ENCODE measurements around the gene RIN3.
A peak's percentile ranks its signal among the peaks of the same experiment; 100 is the strongest.
"Not testable (repeated sequence)": the region's sequence is repeated elsewhere in the genome, so short reads cannot be mapped to it uniquely, and the experiment has no call there.

Gene RIN3

GRCh38 chr14:92709340-92710000 lies 195.9 kb downstream of the RIN3 start:
- Histone ChIP-seq H3K79me1 (ENCODE audit: low read length) (no peaks in the 10 kb centered on the region), H3K27me3 (ENCODE audit: insufficient read depth, low read length, poor library complexity) (no peaks in the 10 kb centered on the region), H2AK5ac (ENCODE audit: low read length) (no peak overlapping the region), H3K56ac (ENCODE audit: low read length) (no peak overlapping the region), H3K27ac (ENCODE audit: low read depth, low read length) (no peak overlapping the region), H2BK5ac (ENCODE audit: low read length) (no peak overlapping the region), H3K9ac (ENCODE audit: low read length) (no peak overlapping the region), H3K4me1 (ENCODE audit: control insufficient read depth, low read depth, low read length) (no peaks in the 10 kb centered on the region), H3K4me2 (ENCODE audit: low read length) (no peak overlapping the region), H3K36me3 (ENCODE audit: control insufficient read depth, insufficient read depth, low read length) (peaks cover 2% of the 10 kb centered on the region), H4K5ac (ENCODE audit: low read length) (no peak overlapping the region), H3K18ac (ENCODE audit: low read length) (no peak overlapping the region), H3K23ac (ENCODE audit: low read length) (no peak overlapping the region), H2BK15ac (replicated peaks; ENCODE audit: low read depth) (no peak overlapping the region), H2BK120ac (ENCODE audit: low read depth, low read length) (no peak overlapping the region), H3K4ac (ENCODE audit: low read depth, low read length) (no peak overlapping the region), H3K79me2 (ENCODE audit: control insufficient read depth, insufficient read depth, low read length) (no peaks in the 10 kb centered on the region), H4K8ac (ENCODE audit: low read depth, low read length) (no peak overlapping the region), H3K4me3 (ENCODE audit: low read length) (no peak overlapping the region)
- no peak for DNase-seq
- WGBS (ENCODE audit: extremely low coverage, insufficient coverage, low lambda C conversion rate), result no CpG with 5 or more reads among the region's 13 CpGs

DNA sequence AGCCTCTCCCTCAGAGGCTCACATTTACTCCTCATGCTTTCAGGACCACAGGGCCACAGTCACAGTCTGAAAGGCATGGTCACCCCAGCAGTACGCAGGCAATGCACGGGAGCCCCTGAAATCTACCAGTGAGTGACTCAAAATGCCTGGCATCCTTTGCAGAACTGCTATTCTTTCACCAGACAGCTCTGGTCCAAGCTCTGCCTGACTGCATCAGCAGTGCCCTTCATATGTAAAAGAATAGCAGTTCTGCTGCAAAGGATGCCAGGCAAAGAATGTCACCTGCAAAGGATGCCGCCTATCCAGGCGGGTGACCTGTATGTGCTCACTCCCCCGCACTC lies 196.4 kb downstream of the RIN3 start:
- Histone ChIP-seq H3K4me2 (ENCODE audit: low read length) (no peak overlapping the region), H3K18ac (ENCODE audit: low read length) (no peak overlapping the region), H3K9ac (ENCODE audit: low read length) (no peak overlapping the region), H2BK15ac (replicated peaks; ENCODE audit: low read depth) (no peak overlapping the region), H3K4me1 (ENCODE audit: control insufficient read depth, low read depth, low read length) (no peaks in the 10 kb centered on the region), H2AK5ac (ENCODE audit: low read length) (no peak overlapping the region), H3K79me1 (ENCODE audit: low read length) (no peaks in the 10 kb centered on the region), H3K56ac (ENCODE audit: low read length) (no peak overlapping the region), H3K4ac (ENCODE audit: low read depth, low read length) (no peak overlapping the region), H4K5ac (ENCODE audit: low read length) (no peak overlapping the region), H3K79me2 (ENCODE audit: control insufficient read depth, insufficient read depth, low read length) (no peaks in the 10 kb centered on the region), H2BK5ac (ENCODE audit: low read length) (no peak overlapping the region), H3K4me3 (ENCODE audit: low read length) (no peak overlapping the region), H3K23ac (ENCODE audit: low read length) (no peak overlapping the region), H3K36me3 (ENCODE audit: control insufficient read depth, insufficient read depth, low read length) (peaks cover 2% of the 10 kb centered on the region), H4K8ac (ENCODE audit: low read depth, low read length) (no peak overlapping the region), H3K27me3 (ENCODE audit: insufficient read depth, low read length, poor library complexity) (no peaks in the 10 kb centered on the region), H2BK120ac (ENCODE audit: low read depth, low read length) (no peak overlapping the region), H3K27ac (ENCODE audit: low read depth, low read length) (no peak overlapping the region)
- WGBS (ENCODE audit: extremely low coverage, insufficient coverage, low lambda C conversion rate), result no CpG with 5 or more reads among the region's 5 CpGs
- DNase-seq, result no peak

DNA sequence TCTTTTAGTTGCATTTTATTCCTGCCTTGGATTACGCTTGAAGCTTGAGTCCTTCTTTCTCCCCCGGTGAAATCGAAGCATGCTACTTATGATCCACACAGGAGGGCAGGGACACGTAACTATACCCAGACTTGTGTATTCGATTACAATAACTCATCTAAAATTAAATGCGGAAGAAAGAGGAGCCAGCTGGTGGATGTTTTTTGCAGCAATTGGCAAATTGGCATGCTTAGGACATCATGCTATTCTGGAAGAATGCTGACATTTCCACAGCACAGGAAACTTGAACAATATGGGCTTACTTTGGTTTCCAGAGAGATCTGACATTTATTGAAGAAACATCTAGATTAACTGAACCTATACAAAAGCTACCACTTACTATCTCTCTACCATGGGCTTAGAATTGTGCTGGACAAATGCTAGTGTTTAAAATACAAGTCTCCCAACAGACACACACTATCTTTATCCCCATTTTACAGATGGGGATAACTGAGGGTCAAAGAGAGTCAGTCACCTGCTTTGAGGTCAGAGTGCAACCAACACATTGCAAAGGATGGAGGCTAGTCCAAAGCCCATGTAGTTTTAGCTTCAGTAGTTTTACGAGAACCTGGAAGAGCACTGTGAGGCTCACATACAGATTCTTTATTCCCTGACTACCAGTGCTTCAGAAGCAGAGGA lies 198.5 kb downstream of the RIN3 start:
- Histone ChIP-seq H4K8ac (ENCODE audit: low read depth, low read length) (no peak overlapping the region), H3K4ac (ENCODE audit: low read depth, low read length) (no peak overlapping the region), H3K9ac (ENCODE audit: low read length) (no peak overlapping the region), H2AK5ac (ENCODE audit: low read length) (no peak overlapping the region), H3K18ac (ENCODE audit: low read length) (no peak overlapping the region), H3K4me1 (ENCODE audit: control insufficient read depth, low read depth, low read length) (no peaks in the 10 kb centered on the region), H3K79me1 (ENCODE audit: low read length) (no peaks in the 10 kb centered on the region), H3K27me3 (ENCODE audit: insufficient read depth, low read length, poor library complexity) (no peaks in the 10 kb centered on the region), H3K56ac (ENCODE audit: low read length) (no peak overlapping the region), H3K27ac (ENCODE audit: low read depth, low read length) (no peak overlapping the region), H3K79me2 (ENCODE audit: control insufficient read depth, insufficient read depth, low read length) (no peaks in the 10 kb centered on the region), H4K5ac (ENCODE audit: low read length) (no peak overlapping the region), H3K4me2 (ENCODE audit: low read length) (no peak overlapping the region), H2BK5ac (ENCODE audit: low read length) (no peak overlapping the region), H3K23ac (ENCODE audit: low read length) (no peak overlapping the region), H2BK120ac (ENCODE audit: low read depth, low read length) (no peak overlapping the region), H2BK15ac (replicated peaks; ENCODE audit: low read depth) (no peak overlapping the region), H3K4me3 (ENCODE audit: low read length) (no peak overlapping the region), H3K36me3 (ENCODE audit: control insufficient read depth, insufficient read depth, low read length) (peaks cover 2% of the 10 kb centered on the region)
- no CpG with 5 or more reads among the region's 7 CpGs for WGBS (ENCODE audit: extremely low coverage, insufficient coverage, low lambda C conversion rate)
- DNase-seq, result no peak

- no peak overlapping the region for H3K9ac ChIP-seq (ENCODE audit: low read length)
- no peak overlapping the region for H2AK5ac ChIP-seq (ENCODE audit: low read length)
- whole genome bisulfite sequencing (ENCODE audit: extremely low coverage, insufficient coverage, low lambda C conversion rate), result no CpG with 5 or more reads among the region's 8 CpGs
- H3K23ac ChIP-seq (ENCODE audit: low read length), result no peak overlapping the region
- no peak overlapping the region for H3K4me3 ChIP-seq (ENCODE audit: low read length)
- no peak overlapping the region for H3K27ac ChIP-seq (ENCODE audit: low read depth, low read length)
- no peaks in the 10 kb centered on the region for H3K27me3 ChIP-seq (ENCODE audit: insufficient read depth, low read length, poor library complexity)
- no peak overlapping the region for H2BK120ac ChIP-seq (ENCODE audit: low read depth, low read length)
- no peak overlapping the region for H2BK5ac ChIP-seq (ENCODE audit: low read length)
- H3K79me2 ChIP-seq (ENCODE audit: control insufficient read depth, insufficient read depth, low read length), result no peaks in the 10 kb centered on the region
- no peak overlapping the region for H3K4me2 ChIP-seq (ENCODE audit: low read length)
- DNase-seq, result no peak
- no peak overlapping the region for H4K8ac ChIP-seq (ENCODE audit: low read depth, low read length)
- H3K56ac ChIP-seq (ENCODE audit: low read length), result no peak overlapping the region
- H3K4me1 ChIP-seq (ENCODE audit: control insufficient read depth, low read depth, low read length), result no peaks in the 10 kb centered on the region
- no peak overlapping the region for H2BK15ac ChIP-seq (replicated peaks; ENCODE audit: low read depth)
- H3K18ac ChIP-seq (ENCODE audit: low read length), result no peak overlapping the region
- H3K4ac ChIP-seq (ENCODE audit: low read depth, low read length), result no peak overlapping the region
- no peak overlapping the region for H4K5ac ChIP-seq (ENCODE audit: low read length)
- peaks cover 2% of the 10 kb centered on the region for H3K36me3 ChIP-seq (ENCODE audit: control insufficient read depth, insufficient read depth, low read length)
- no peaks in the 10 kb centered on the region for H3K79me1 ChIP-seq (ENCODE audit: low read length)
These were observed 199.1 kb downstream of the RIN3 start for GRCh38 chr14:92712654-92713051.

GRCh38 chr14:92714739-92715307 lies 201.2 kb downstream of the RIN3 start:
- not testable (repeated sequence) for H3K4me3 ChIP-seq (ENCODE audit: low read length); H2BK5ac ChIP-seq (ENCODE audit: low read length); H3K36me3 ChIP-seq (ENCODE audit: control insufficient read depth, insufficient read depth, low read length); H4K5ac ChIP-seq (ENCODE audit: low read length); H2AK5ac ChIP-seq (ENCODE audit: low read length); H2BK120ac ChIP-seq (ENCODE audit: low read depth, low read length); H3K4me1 ChIP-seq (ENCODE audit: control insufficient read depth, low read depth, low read length); H3K79me1 ChIP-seq (ENCODE audit: low read length); H2BK15ac ChIP-seq (replicated peaks; ENCODE audit: low read depth); H3K4me2 ChIP-seq (ENCODE audit: low read length); H3K27me3 ChIP-seq (ENCODE audit: insufficient read depth, low read length, poor library complexity); H3K23ac ChIP-seq (ENCODE audit: low read length); H3K56ac ChIP-seq (ENCODE audit: low read length); H3K4ac ChIP-seq (ENCODE audit: low read depth, low read length); H3K79me2 ChIP-seq (ENCODE audit: control insufficient read depth, insufficient read depth, low read length); H3K9ac ChIP-seq (ENCODE audit: low read length); H4K8ac ChIP-seq (ENCODE audit: low read depth, low read length); H3K18ac ChIP-seq (ENCODE audit: low read length); H3K27ac ChIP-seq (ENCODE audit: low read depth, low read length)
- WGBS (ENCODE audit: extremely low coverage, insufficient coverage, low lambda C conversion rate), result no CpG with 5 or more reads among the region's 7 CpGs
- peak; percentile 78 for DNase-seq

All from mesendoderm (in vitro differentiated cells).